Activated naive CD8-positive, alpha-beta T cell treated with anti-CD3 and anti-CD28 coated beads, Interleukin-2, amount 10 ng/mL, durations not matched to agents 7 days and 5 days (primary cell): ENCODE results near the gene NOLC1. TPM values are rescaled to one million over a fixed set of nuclear protein-coding genes. Genes with fewer than 3 reads are reported as not detected.

Experiments used
- ATAC-seq: fragments of 150-1000 bp; cut with Tn5 transposase; one replicate; pipeline ENCODE4 v1.10.0; 2021; ENCODE audit warnings: low read depth, moderate library complexity
- POLR2A ChIA-PET: fragments of 350-600 bp; sonication (Branson Sonifier 250); formaldehyde crosslinking; loops from one replicate; lab custom pipeline; 2021; ENCODE audit warnings: antibody characterized with exemption; lab: Charles Lee
- DNase-seq: peaks from one replicate; pipeline ENCODE4 v3.0.0; 2021
- H3K27ac Mint-ChIP-seq: one replicate; pipeline ENCODE4 v1.8.0; 2022; ENCODE audit warnings: mild to moderate bottlenecking, mixed read lengths
- H3K27me3 Mint-ChIP-seq: one replicate; pipeline ENCODE4 v1.8.0; 2022; ENCODE audit warnings: mild to moderate bottlenecking, moderate library complexity, mixed read lengths
- H3K36me3 Mint-ChIP-seq: one replicate; pipeline ENCODE4 v1.8.0; 2021; ENCODE audit warnings: mild to moderate bottlenecking, mixed read lengths
- H3K4me1 Mint-ChIP-seq: one replicate; pipeline ENCODE4 v1.8.0; 2021; ENCODE audit warnings: mixed read lengths
- H3K4me3 Mint-ChIP-seq: one replicate; pipeline ENCODE4 v1.8.0; 2022; ENCODE audit warnings: mild to moderate bottlenecking, moderate library complexity, mixed read lengths
- H3K9me3 Mint-ChIP-seq: one replicate; pipeline ENCODE4 v1.8.0; 2021; ENCODE audit warnings: mixed read lengths
- total RNA-seq, 2 experiments: library from RNA; stranded (reverse); gene quantifications; one replicate each; pipeline ENCODE4 v1.2.3, GENCODE V29; 2021

NOLC1 gene
- total RNA-seq: 10 to 100 TPM; 73.8 to 78.3 TPM

DNA sequence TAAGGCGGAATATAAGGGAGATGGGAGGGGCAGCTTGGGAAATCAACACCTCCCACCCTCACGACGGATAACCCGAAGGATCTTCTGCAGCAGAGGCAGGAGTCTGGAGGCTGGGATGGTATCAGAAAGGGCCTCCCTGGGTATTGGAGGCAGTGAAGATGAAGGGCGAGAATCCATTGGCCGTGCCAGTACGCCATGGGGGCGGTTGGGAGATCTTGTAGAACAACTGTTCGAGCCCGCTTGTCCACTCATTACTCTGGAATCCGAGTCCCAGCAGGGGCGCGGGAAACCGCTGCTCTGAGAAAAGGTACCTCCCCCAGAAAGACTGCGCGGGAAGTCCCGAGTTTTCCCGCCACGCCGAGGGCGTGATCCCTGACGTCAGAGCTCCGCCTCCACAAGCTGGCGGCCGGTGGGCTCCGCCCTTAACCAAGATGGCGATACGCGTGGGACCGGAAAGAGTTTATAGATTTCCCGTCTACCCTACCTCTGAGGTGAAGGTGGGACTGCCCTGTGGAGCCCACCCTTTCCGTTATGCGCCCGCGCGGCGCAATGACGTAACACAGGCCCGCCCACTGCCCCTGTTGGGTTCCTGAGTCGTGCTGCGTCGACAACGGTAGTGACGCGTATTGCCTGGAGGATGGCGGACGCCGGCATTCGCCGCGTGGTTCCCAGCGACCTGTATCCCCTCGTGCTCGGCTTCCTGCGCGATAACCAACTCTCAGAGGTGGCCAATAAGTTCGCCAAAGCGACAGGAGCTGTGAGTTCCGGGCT, at the start of gene NOLC1:
Gene NOLC1 (plus strand): TSS at position 616 of the 771 bp plus-strand sequence. CDS start 22 bp downstream, at position 638.
- H3K4me1 Mint-ChIP-seq: peaks cover 26% of the 10 kb centered on the region

DNA sequence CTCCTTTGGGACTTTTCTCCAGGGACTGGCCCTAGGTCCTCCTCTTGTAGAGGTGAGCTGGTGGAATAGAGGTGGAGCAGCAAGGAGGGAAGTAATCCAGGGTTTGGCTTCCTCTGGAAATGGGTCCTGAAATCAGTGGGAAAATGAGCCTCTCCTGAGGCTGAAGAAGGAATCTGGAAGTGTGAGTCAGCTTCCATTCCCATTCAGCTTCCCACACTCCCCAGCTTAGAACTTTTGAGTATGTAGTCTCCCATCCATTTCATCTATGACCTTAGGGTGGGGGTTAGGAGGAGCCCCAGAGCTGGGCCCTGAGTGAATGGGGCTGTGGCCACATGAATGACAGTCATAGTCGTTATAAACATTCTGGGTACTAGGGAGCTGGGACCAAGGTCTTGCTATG, 49.8 kb upstream of the NOLC1 start:
- Mint-ChIP-seq H3K4me1 (peaks cover 25% of the 10 kb centered on the region), H3K9me3 (no peaks in the 10 kb centered on the region), H3K27ac (no peak overlapping the region), H3K36me3 (peaks cover 14% of the 10 kb centered on the region), H3K4me3 (no peak overlapping the region), H3K27me3 (no peaks in the 10 kb centered on the region)
- DNase-seq: no peak
- POLR2A ChIA-PET: interaction anchor here (3.1 kb wide), 1 partner anchor 11 kb away, joined by 29 read pairs; no protein-coding TSS in a partner anchor
- ATAC-seq: no peak

More for the DNA sequence above, at the start of gene NOLC1:
- Mint-ChIP-seq H3K9me3 (no peaks in the 10 kb centered on the region), H3K27me3 (no peaks in the 10 kb centered on the region), H3K36me3 (peaks cover 41% of the 10 kb centered on the region), H3K27ac (peak within 1 kb of the TSS; percentile 86), H3K4me3 (peak within 1 kb of the TSS; percentile 88)
- POLR2A ChIA-PET: interaction anchor here (0.6 to 2.9 kb wide), 12 partner anchors 13 to 361 kb away, joined by 3 to 13 read pairs (median 6); partner anchors contain the start of gene OGA
- DNase-seq (peak; percentile 99), ATAC-seq (peak; percentile 97)

DNA sequence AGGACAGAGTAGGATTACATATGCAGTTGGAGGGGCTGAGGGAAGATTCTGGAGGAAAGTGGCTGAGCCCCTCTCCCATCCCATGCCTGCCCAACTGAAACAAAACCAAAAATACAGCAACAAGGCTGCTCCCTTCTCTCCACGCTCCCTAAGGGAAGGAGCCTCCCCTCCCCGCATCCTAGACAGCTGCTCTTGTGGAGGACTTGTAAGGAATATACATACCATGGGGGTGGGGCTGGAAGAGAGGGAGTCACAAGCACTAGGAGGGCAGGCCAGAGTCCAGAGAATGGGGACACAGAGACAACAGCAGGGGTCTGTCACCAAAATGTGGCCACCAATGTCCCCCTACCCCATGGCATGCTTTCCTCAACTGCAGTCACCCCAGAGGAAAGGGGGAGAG, 45.2 kb upstream of the NOLC1 start:
- DNase-seq: no peak
- POLR2A ChIA-PET: interaction anchor here (1.3 to 1.5 kb wide), 2 partner anchors 12 to 289 kb away, joined by 3 to 5 read pairs; partner anchors contain the start of gene OGA
- H3K27me3 Mint-ChIP-seq: no peaks in the 10 kb centered on the region
- no peak overlapping the region for H3K4me3 Mint-ChIP-seq
- ATAC-seq: no peak
- H3K9me3 Mint-ChIP-seq: no peaks in the 10 kb centered on the region
- no peak overlapping the region for H3K27ac Mint-ChIP-seq
- H3K4me1 Mint-ChIP-seq: peaks cover 25% of the 10 kb centered on the region
- peaks cover 31% of the 10 kb centered on the region for H3K36me3 Mint-ChIP-seq

DNA sequence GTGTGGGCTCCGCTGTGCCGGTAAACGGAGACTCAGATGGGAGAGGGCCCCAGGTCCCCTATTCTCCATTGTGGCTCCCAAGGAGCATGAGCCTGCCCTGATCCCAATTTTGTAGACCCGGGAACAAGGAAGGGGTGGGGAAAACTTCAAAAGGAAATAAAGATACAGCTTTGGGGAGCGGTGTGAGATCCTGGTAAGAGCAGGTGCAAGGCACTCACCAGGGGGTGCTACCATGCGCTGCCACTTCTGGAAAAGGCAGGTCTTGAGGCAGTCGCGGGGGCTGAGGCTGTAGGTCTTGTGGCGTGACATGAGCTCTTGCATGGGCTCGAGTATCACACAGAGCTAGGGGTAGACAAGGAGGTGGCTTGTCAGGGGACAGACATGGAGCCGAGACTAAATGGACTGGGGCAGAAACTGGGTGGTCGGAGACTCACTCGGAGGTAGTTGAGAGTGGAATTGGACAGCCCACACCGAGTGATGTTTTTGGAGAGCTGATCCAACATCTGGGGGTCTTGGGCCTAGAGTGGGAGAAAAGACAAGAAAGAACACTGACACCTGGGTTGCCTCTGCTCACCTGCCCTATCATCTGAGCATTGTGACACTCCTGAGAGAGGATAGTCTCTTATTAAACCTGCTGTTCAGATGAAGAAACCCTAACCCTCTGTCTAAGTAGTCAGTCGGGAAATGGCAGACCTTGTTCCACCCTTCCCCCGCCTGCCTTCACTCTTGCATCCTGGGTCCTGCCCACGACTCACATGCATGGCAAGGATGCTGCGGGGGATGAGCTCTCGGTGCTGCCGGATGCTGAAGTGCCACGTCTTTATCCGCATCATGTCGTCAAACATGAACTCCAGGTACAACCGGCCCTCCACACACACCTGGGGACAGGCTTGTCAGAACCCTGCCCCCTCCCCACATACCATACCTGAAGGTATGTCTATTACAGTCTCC, 42.7 kb upstream of the NOLC1 start:
- Mint-ChIP-seq H3K9me3 (no peaks in the 10 kb centered on the region), H3K36me3 (peaks cover 38% of the 10 kb centered on the region), H3K27ac (no peak overlapping the region), H3K27me3 (no peaks in the 10 kb centered on the region), H3K4me1 (peaks cover 32% of the 10 kb centered on the region), H3K4me3 (no peak overlapping the region)
- ATAC-seq: no peak
- POLR2A ChIA-PET: no interaction called here
- no peak for DNase-seq

DNA sequence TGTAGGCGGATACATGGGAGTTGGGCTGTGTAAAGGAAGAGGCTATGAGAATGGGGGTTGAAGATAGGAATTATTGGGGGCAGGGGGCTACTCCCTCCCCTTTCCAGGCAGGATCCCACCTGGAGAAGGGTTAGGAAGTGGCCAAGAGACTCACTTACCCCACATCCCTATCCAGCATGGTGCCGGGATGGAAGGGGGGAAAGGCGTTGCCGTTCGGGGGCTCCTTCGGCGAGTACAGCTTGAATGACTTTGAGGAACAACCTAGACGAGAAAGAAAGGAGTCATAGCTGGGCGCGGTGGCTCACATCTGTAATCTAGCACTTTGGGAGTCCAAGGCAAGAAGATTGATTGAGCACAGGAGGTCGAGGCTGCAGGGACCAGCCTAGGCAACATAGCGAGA, 40.9 kb upstream of the NOLC1 start:
- ATAC-seq (no peak), DNase-seq (no peak)
- Mint-ChIP-seq H3K4me1 (peaks cover 30% of the 10 kb centered on the region), H3K9me3 (no peaks in the 10 kb centered on the region), H3K4me3 (no peak overlapping the region), H3K27me3 (no peaks in the 10 kb centered on the region), H3K36me3 (peaks cover 28% of the 10 kb centered on the region), H3K27ac (no peak overlapping the region)
- POLR2A ChIA-PET: interaction anchor here (1.0 kb wide), 1 partner anchor 54 kb away, joined by 3 read pairs; no protein-coding TSS in a partner anchor

DNA sequence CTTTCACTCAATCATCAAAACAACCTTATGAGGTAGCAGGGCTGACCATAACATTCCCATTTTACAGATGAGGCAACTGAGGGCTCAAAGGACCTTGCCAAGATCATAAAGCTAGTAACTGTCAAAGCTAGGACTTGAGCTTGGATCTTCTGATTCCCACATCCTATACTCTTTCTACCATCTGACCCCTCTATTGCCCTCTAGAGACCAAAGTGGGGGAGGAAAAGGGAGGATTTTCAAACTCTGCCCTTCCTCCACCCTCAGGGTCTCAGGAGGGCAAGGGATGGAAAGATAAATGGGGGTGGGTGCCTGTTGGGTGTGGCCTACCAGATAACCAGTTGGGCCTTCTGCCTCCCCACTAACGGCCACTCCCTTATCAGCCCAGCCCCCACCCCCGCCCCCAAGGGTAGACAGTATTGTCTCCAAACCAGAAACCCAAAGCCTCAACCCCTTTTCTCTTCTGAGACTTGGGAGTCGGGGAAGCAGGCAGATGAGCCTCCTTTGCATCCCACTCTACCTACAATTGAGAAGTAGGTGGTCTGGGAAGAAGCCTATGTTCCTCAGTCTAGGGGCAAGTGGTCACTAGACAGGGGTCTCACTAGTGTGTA, 39.9 kb upstream of the NOLC1 start:
- ATAC-seq: no peak
- H3K36me3 Mint-ChIP-seq: peaks cover 24% of the 10 kb centered on the region
- H3K4me3 Mint-ChIP-seq: peak overlapping the region; percentile 88
- DNase-seq: no peak
- no peaks in the 10 kb centered on the region for H3K9me3 Mint-ChIP-seq
- POLR2A ChIA-PET: interaction anchor here (1.0 to 4.3 kb wide), 2 partner anchors 10 to 55 kb away, joined by 3 to 29 read pairs; no protein-coding TSS in a partner anchor
- no peak overlapping the region for H3K27ac Mint-ChIP-seq
- peaks cover 35% of the 10 kb centered on the region for H3K4me1 Mint-ChIP-seq
- no peaks in the 10 kb centered on the region for H3K27me3 Mint-ChIP-seq

DNA sequence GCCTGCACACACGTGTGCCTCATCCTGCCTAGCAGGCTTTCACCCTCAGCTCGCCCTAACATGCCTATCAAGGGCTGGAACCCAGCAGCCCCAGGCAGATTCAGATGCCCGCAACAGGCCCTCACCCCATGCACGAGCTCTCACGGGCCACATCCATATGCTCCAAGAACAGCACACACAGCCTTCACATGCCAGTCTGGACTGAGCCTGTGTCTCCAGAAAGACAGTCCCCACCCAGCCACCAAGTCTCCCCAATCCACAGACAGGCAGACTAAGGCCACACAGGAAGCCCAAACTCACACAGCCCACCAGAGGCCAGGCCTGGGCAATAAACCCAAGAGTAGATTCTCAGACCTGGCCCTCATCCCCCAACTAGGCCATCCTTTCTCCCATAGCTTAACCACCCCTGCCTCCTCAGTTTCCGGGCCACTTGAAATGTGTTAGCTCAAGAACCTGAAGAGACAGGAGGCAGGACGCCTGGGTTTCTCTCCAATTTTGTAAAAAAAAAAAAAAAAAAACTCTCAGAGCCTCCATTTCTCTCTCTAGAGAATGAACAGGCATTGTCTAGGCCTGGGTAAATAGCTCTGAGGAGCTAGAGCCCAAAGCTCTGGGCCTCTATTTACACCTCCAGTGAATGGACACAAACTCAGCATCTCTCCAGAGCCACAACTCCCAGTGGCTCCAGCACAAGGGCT, 38.8 kb upstream of the NOLC1 start:
- Mint-ChIP-seq H3K4me1 (peaks cover 44% of the 10 kb centered on the region), H3K4me3 (peak overlapping the region; percentile 88), H3K36me3 (peaks cover 23% of the 10 kb centered on the region), H3K27me3 (no peaks in the 10 kb centered on the region), H3K27ac (peak overlapping the region; percentile 69), H3K9me3 (no peaks in the 10 kb centered on the region)
- POLR2A ChIA-PET: interaction anchor here (0.5 to 4.3 kb wide), 11 partner anchors 8 to 846 kb away, joined by 3 to 29 read pairs (median 4); partner anchors contain the start of gene NOLC1
- DNase-seq (peak; percentile 38), ATAC-seq (no peak)

DNA sequence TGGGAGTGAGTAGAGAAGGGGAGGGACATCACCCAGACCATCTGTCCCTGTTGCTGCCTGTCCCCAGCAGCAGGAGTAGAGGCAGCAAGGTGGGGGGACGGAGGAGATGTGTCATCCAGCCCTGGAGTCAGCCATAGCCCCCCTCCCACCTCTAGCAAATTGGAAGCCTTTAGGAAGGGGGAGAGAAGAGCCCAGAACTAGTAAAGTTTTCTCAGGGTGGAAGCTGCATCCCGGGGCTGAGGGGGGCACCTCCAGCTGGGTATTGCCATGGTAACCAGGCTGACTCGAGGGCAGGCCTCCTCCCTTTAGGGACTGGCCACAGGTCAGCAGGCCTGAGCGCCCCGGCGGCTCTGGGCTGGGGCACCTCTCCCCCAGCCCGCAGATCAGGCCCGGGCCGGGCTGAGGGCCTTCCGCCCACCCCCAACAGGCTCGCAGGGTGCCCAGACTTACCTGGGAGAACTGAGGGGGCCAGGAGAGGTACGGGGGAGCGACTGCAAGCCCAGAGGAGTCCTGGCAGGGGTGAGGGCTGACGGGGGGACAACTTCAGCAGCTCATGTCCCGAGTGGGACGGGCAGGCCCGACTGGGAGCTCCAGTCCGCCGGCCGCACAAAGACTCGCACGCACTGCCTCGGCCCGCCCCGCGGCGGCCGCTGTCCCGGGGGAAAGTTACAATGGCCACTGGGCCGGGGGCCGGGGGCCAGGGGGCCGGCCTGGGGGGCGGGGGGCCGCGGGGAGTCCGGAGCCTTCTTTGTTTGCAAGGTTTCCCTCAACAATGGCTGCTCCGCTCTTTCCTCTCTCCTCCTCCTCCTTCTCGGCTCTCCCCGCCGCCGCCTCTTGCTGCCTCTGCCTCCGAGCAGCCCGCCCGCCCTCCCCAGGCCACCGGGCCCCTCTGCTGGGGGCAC, 38.0 kb upstream of the NOLC1 start:
- Mint-ChIP-seq H3K4me1 (peaks cover 49% of the 10 kb centered on the region), H3K36me3 (peaks cover 18% of the 10 kb centered on the region), H3K27me3 (no peaks in the 10 kb centered on the region), H3K27ac (peak overlapping the region; percentile 92), H3K4me3 (peak overlapping the region; percentile 88), H3K9me3 (no peaks in the 10 kb centered on the region)
- POLR2A ChIA-PET: interaction anchor here (0.6 to 4.3 kb wide), 12 partner anchors 9 to 390 kb away, joined by 3 to 29 read pairs (median 5); partner anchors contain the start of genes NOLC1, OGA, PPRC1 and SUFU
- DNase-seq: peak; percentile 55
- ATAC-seq: peak; percentile 3

DNA sequence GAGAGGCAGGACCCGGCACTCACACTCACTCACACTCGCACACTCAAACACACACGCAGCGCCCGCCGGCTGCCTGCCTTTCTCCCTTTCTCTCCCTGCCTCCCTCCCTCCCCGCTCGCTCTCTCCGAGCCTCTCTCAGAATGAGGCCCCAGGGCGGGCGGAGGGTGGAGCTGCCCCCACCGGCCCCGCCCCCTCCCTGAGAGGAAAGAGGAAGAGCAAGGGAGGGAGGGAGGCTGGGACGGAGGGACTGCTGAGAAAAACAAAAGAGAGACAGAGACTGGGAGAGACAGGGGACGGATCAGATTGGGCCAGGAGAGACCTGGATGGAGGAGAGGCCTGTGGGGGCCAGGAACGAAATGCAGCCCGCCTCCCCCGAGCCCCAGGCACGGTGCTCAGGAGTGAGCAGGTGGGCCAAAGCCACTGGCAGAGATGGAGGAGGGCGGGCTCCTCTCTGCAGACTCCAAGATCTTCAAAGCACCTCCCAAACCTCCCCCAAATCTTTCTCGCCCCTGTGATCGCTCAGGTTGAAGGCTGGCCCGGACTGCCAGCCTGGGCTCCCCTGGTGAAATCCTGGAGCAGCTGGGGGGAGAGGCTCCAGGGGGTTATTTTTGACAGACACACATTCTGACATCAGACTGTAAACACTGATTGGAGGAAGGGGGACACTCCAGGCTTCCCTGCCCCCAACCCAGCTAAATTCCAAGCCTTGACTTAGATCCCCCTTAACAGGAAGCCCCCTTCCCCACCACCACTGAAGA, 37.1 kb upstream of the NOLC1 start:
- Mint-ChIP-seq H3K9me3 (no peaks in the 10 kb centered on the region), H3K27ac (peak overlapping the region; percentile 92), H3K36me3 (peaks cover 10% of the 10 kb centered on the region), H3K27me3 (no peaks in the 10 kb centered on the region), H3K4me1 (peaks cover 49% of the 10 kb centered on the region), H3K4me3 (peak overlapping the region; percentile 88)
- POLR2A ChIA-PET: interaction anchor here (0.6 to 4.3 kb wide), 12 partner anchors 10 to 531 kb away, joined by 3 to 29 read pairs (median 4); partner anchors contain the start of genes NOLC1, OGA, PPRC1 and SUFU
- ATAC-seq: peak; percentile 60
- DNase-seq: peak; percentile 84

DNA sequence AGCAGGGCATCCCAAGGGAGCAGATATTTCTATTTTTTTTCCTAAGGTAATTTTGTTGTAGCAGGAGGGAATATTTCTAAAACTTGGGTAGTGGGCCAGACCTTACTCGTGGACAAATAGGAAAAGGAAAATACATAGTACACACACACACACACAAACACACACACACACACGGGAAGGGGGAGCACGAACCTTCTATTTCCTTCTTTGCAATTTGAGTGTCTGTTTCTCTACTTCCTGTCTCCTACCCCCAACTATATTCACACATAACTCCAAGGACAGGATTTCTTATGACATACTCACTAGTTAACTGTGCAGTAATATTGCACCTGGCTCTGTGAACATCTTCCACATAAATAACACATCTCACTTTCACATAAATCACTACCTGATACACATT, 36.4 kb upstream of the NOLC1 start:
- DNase-seq (no peak), ATAC-seq (no peak)
- H3K27ac Mint-ChIP-seq: peak overlapping the region; percentile 92
- no peaks in the 10 kb centered on the region for H3K27me3 Mint-ChIP-seq
- H3K9me3 Mint-ChIP-seq: no peaks in the 10 kb centered on the region
- peaks cover 7% of the 10 kb centered on the region for H3K36me3 Mint-ChIP-seq
- POLR2A ChIA-PET: interaction anchor here (1.0 to 4.3 kb wide), 6 partner anchors 14 to 530 kb away, joined by 3 to 29 read pairs (median 6); partner anchors contain the start of genes OGA and PPRC1
- H3K4me1 Mint-ChIP-seq: peaks cover 49% of the 10 kb centered on the region
- peak overlapping the region; percentile 88 for H3K4me3 Mint-ChIP-seq

DNA sequence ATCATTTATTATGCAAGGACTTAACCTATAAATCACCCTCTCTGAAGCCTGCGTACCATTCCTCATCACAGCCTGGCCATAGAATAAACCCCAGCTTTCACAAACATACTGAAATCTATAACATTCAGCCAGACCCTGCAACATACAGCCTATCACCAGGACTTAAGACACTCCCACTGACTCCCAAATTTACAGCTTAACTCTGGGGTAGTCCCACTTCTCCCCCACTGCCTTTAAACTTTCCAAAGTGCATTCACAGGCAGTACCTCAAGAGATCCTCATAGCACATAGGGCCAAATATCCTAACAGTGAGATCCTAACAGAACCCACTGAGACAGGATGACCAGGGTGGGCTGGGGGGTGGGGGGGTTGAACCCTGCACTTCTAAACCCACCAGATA, 35.5 kb upstream of the NOLC1 start:
- H3K27me3 Mint-ChIP-seq: no peaks in the 10 kb centered on the region
- H3K9me3 Mint-ChIP-seq: no peaks in the 10 kb centered on the region
- POLR2A ChIA-PET: interaction anchor here (2.9 kb wide), 1 partner anchor 298 kb away, joined by 14 read pairs; the partner anchor contains the start of gene OGA
- no peak for ATAC-seq
- peak overlapping the region; percentile 88 for H3K4me3 Mint-ChIP-seq
- H3K27ac Mint-ChIP-seq: peak overlapping the region; percentile 92
- peaks cover 55% of the 10 kb centered on the region for H3K4me1 Mint-ChIP-seq
- DNase-seq: no peak
- peaks cover 7% of the 10 kb centered on the region for H3K36me3 Mint-ChIP-seq
